Spinal cord (tissue), 10 donors: ENCODE measurements around the gene FERMT3. TPM values are rescaled to one million over a fixed set of nuclear protein-coding genes. Genes with fewer than 3 reads are reported as not detected.

Source experiments
- DNase-seq, 6 donors: peaks; one replicate each; pipeline versions ENCODE4 v3.0.0 to v3.0.0-alpha.2; 2013 to 2015; ENCODE audit warnings: low spot score in 6 of 6, low read depth in 4 of 6
- H3K27ac ChIP-seq: one replicate; pipeline ENCODE4 v1.5.1; 2013; ENCODE audit warnings: low read depth, low read length, control low read depth
- H3K27me3 ChIP-seq: one replicate; pipeline ENCODE4 v1.6.1; 2013; ENCODE audit warnings: low read length; ENCODE audit not compliant: control insufficient read depth, insufficient read depth
- H3K36me3 ChIP-seq: one replicate; pipeline ENCODE4 v1.6.1; 2013; ENCODE audit warnings: low read length; ENCODE audit not compliant: control insufficient read depth, insufficient read depth
- H3K4me1 ChIP-seq: one replicate; pipeline ENCODE4 v1.6.1; 2013; ENCODE audit warnings: low read length; ENCODE audit not compliant: control insufficient read depth, insufficient read depth
- H3K4me3 ChIP-seq: one replicate; pipeline ENCODE4 v1.5.1; 2013; ENCODE audit warnings: low read depth, low read length, control low read depth
- H3K9me3 ChIP-seq: one replicate; pipeline ENCODE4 v1.6.1; 2013; ENCODE audit warnings: low read length; ENCODE audit not compliant: control insufficient read depth, insufficient read depth
- WGBS: methylation state at CpG from one replicate; pipeline ENCODE4 v1.1.5; 2013; ENCODE audit warnings: missing lambda C conversion rate; ENCODE audit not compliant: insufficient coverage; 5-methylcytosine and 5-hydroxymethylcytosine counted together
- polyA plus RNA-seq, 2 donors: library from polyadenylated mRNA; unstranded; fragments of 120-200 nt; gene quantifications; one replicate each; pipeline ENCODE4 v1.2.1, GENCODE V29; 2013; ENCODE audit not compliant: insufficient read length in 2 of 2
- total RNA-seq, 2 donors: library from RNA; depleted of rRNA in 1 of 2; stranded (reverse); fragments of 120-200 nt in 1 of 2; fragments of >200 nt in 1 of 2; gene quantifications; one replicate each; pipeline versions ENCODE4 v1.2.3 to v1.2.4, GENCODE V29; 2013 to 2014
- donor health status: healthy.

The FERMT3 gene
- total and polyA plus RNA-seq, 4 donors: 5.1 to 8.2 (median 5.9) TPM

DNA sequence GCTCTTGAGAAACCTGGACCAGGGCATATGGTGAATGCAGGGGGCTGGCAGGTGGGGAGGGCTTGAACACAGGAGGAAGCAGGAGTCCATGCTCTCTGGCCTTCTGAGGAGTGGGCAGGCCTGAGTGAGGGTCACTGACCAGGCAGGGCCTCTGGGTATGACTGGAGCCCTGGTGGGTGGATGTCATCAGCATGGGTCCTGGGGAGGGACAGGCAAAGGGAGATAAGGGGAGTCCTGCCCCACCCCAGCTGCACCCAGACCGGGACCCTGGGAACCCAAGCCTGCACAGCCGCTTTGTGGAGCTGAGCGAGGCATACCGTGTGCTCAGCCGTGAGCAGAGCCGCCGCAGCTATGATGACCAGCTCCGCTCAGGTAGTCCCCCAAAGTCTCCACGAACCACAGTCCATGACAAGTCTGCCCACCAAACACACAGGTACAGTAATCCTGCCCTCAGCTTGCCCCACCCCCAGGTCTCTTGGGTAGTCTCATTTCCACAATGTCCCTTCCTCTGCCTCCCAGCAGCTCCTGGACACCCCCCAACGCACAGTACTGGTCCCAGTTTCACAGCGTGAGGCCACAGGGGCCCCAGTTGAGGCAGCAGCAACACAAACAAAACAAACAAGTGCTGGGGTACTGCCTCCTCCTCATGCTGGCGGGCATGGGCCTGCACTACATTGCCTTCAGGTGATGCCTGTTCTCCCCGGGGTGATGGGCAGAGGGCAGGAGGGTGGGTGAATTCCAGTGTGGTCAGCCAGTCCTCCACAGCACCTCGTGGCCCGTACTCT, 25.9 kb downstream of the FERMT3 start:
- no peak for DNase-seq
- WGBS: 84% methylated on average over 15 of the region's 15 CpGs
- Histone ChIP-seq H3K4me3 (no peak overlapping the region), H3K9me3 (no peaks in the 10 kb centered on the region), H3K27me3 (no peaks in the 10 kb centered on the region), H3K4me1 (peaks cover 64% of the 10 kb centered on the region), H3K36me3 (peaks cover 29% of the 10 kb centered on the region), H3K27ac (no peak overlapping the region)

DNA sequence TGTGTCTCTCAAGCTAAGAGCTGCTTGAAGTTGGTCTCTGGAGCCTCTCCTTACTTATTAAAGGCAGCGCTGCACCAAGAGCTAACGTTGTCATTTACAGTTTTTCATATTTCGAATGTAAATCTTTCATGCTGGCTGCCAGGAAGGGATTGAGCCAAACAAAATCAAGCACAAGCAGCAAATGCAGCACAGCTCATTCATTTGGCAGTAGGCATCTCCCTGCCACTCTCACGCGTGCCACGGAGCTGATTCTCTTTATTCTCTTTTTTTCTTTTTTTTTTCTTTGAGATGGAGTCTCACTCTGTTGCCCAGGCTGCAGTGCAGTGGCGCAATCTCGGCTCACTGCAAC, 26.4 kb downstream of the FERMT3 start:
- 74% methylated on average over 6 of the region's 8 CpGs for WGBS
- Histone ChIP-seq H3K9me3 (no peaks in the 10 kb centered on the region), H3K4me1 (peaks cover 61% of the 10 kb centered on the region), H3K27ac (no peak overlapping the region), H3K4me3 (no peak overlapping the region), H3K36me3 (peaks cover 34% of the 10 kb centered on the region), H3K27me3 (no peaks in the 10 kb centered on the region)
- DNase-seq: peak in 2 of 6 donors; percentile 20 to 84

DNA sequence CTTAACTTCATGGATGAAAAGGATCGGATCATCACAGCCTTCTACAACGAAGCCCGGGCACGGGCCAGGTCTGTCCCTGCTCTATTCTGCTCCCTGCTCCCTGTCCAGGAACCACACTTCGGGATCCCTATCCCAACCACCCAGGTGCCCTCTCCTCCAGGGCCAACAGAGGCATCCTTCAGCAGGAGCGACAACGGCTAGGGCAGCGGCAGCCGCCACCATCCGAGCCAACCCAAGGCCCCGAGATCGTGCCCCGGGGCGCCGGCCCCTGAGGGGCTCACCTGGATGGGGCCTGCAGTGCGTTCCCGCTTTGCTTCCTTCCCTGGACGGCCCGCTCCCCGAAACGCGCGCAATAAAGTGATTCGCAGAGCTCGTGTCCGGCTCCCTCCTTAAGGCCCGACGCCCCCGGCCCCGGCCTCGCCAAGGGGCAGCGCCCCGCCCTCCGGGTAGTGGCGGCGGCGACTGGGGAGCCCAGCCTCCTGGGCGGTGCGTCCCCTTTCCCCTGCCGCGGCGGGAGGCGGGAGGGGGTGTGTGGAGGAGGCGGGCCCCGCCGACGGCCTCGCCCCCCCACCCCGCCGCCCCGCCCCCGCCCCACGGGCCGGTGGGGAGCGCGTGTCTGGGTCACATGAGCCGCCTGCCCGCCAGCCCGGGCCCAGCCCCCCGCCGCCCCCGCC, 27.5 kb downstream of the FERMT3 start, which contains the start of gene VEGFB:
Gene VEGFB (plus strand): TSS at position 672 of the 674 bp plus-strand sequence. CDS start 250 bp downstream, outside the sequence.
- peaks cover 56% of the 10 kb centered on the region for H3K4me1 ChIP-seq
- peaks cover 43% of the 10 kb centered on the region for H3K36me3 ChIP-seq
- DNase-seq: peak in 2 of 6 donors; percentile 78 to 85
- H3K27me3 ChIP-seq: no peaks in the 10 kb centered on the region
- H3K27ac ChIP-seq: peak within 1 kb of the TSS; percentile 79
- WGBS: 2% methylated on average over 57 of the region's 62 CpGs
- H3K9me3 ChIP-seq: no peaks in the 10 kb centered on the region
- peak within 1 kb of the TSS; percentile 69 for H3K4me3 ChIP-seq

DNA sequence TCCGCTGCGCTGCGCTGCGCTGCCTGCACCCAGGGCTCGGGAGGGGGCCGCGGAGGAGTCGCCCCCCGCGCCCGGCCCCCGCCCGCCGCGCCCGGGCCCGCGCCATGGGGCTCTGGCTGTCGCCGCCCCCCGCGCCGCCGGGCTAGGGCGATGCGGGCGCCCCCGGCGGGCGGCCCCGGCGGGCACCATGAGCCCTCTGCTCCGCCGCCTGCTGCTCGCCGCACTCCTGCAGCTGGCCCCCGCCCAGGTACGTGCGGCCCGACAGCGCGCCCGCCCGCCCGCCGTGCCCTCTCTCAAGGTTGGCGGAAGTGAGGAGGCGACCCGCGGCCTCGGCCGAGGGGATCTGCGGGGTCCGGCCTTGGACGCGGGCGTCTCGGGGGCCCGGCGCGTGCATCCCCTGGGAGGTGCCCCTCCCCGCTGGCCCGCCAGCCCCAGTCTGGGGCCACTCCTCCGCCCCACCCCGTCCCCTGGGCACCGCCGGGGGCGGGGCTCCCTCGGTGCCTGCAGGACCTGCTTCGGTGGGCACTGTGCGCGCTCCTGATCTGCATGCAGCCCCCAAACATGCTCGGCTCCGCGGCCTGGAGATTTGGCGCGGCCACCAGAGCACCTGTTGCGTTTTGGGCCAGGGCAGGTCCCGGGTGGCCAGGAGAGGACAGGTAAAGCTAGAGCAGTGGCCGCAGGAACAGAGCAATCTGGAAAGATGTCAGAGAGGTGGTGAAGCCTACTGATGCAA, 28.3 kb downstream of the FERMT3 start:
- WGBS: 1% methylated on average over 80 of the region's 80 CpGs
- peak overlapping the region; percentile 48 for H3K4me3 ChIP-seq
- no peaks in the 10 kb centered on the region for H3K27me3 ChIP-seq
- peak overlapping the region; percentile 61 for H3K27ac ChIP-seq
- DNase-seq: peak in 2 of 6 donors; percentile 53 to 64
- peaks cover 49% of the 10 kb centered on the region for H3K4me1 ChIP-seq
- H3K9me3 ChIP-seq: no peaks in the 10 kb centered on the region
- peaks cover 41% of the 10 kb centered on the region for H3K36me3 ChIP-seq

DNA sequence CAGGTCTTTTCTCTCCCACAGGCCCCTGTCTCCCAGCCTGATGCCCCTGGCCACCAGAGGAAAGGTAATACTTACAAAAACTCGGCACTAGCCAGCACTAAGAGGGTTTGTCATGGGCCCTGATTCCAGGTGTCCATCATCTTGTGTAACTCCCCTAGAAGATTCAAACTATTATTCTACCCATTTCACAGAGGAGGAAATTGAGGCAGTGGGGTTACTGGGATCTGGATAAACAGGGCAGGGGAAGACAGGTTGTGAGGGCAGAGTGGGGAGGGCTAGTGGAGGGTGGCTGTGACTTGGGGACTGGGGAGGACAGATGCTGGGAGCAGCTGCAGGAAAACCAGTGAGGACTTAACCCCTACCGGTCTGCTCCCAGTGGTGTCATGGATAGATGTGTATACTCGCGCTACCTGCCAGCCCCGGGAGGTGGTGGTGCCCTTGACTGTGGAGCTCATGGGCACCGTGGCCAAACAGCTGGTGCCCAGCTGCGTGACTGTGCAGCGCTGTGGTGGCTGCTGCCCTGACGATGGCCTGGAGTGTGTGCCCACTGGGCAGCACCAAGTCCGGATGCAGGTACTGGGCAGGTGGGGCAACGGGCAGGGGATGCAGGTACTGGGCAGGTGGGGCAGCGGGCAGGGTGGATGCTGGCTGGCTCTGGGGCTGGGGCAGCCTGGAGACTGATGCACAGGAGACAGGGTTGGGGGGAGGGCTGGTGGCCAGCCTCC, 29.1 kb downstream of the FERMT3 start:
- no peak overlapping the region for H3K27ac ChIP-seq

DNA sequence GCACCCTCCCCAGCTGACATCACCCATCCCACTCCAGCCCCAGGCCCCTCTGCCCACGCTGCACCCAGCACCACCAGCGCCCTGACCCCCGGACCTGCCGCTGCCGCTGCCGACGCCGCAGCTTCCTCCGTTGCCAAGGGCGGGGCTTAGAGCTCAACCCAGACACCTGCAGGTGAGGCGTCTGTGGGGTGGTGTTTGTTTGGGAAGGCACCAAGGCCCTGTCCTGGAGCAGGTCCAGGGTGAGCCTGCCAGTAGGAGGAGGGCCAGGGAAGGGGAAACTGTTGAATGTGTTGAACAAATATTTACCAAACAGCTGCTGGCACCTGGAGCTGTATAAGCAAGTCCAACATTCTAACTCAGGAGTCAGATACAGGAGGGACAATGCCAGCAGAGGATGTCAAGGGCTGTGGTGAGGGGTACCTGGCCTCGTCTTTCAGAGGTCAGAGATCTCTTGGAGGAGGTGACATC, 31.0 kb downstream of the FERMT3 start:
- Histone ChIP-seq H3K4me3 (no peak overlapping the region), H3K27ac (no peak overlapping the region), H3K9me3 (no peaks in the 10 kb centered on the region), H3K27me3 (no peaks in the 10 kb centered on the region), H3K36me3 (peaks cover 41% of the 10 kb centered on the region), H3K4me1 (peaks cover 47% of the 10 kb centered on the region)
- DNase-seq: no peak
- WGBS: 72% methylated on average over 12 of the region's 12 CpGs

More for the DNA sequence above, 29.1 kb downstream of the FERMT3 start:
- WGBS: 90% methylated on average over 10 of the region's 12 CpGs
- Histone ChIP-seq H3K4me1 (peaks cover 52% of the 10 kb centered on the region), H3K4me3 (peak overlapping the region; percentile 48), H3K27me3 (no peaks in the 10 kb centered on the region), H3K9me3 (no peaks in the 10 kb centered on the region), H3K36me3 (peaks cover 41% of the 10 kb centered on the region)
- no peak for DNase-seq

DNA sequence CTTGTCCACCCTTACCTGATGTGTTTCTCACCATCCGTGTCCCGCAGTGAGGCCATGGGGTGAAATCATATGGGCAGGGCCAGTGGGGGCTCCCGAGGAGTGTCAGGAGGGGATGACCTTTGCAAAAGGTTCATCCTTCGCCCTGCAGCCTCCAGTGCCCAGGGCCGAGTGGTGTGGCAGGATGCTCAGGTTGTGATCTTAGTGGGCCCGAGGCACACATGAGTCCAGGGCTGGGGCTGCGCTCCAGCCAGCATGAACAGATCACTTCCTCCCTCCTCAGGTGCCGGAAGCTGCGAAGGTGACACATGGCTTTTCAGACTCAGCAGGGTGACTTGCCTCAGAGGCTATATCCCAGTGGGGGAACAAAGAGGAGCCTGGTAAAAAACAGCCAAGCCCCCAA, 31.6 kb downstream of the FERMT3 start:
- H3K27ac ChIP-seq: no peak overlapping the region
- H3K27me3 ChIP-seq: no peaks in the 10 kb centered on the region
- H3K4me1 ChIP-seq: peaks cover 49% of the 10 kb centered on the region

DNA sequence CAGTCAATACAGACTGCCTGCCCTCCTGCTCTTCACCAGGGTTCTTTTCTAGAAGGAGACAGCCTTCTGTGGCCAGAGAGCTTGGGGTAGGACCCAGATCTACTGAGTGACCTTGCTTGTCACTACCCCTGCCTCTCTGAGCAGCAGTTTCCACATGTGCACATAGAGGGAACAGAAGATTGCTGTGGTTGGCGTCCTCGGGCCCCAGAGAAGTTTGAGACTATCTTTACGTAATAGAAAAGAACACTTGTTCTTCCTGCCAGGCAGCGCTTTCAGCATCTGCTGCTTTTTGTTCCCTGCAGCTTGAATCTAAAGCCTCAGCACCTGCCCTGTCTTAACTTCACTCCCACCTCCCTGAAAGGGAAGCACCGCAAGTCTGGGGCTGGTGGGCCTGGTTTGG, 32.5 kb downstream of the FERMT3 start:
- WGBS: 78% methylated on average over 1 of the region's 5 CpGs
- Histone ChIP-seq H3K27me3 (no peaks in the 10 kb centered on the region), H3K4me1 (peaks cover 49% of the 10 kb centered on the region), H3K36me3 (peaks cover 55% of the 10 kb centered on the region), H3K4me3 (no peak overlapping the region), H3K9me3 (no peaks in the 10 kb centered on the region), H3K27ac (no peak overlapping the region)
- DNase-seq: no peak

More for the DNA sequence above, 31.6 kb downstream of the FERMT3 start:
- Histone ChIP-seq H3K36me3 (peaks cover 46% of the 10 kb centered on the region), H3K9me3 (no peaks in the 10 kb centered on the region), H3K4me3 (no peak overlapping the region)
- 97% methylated on average over 6 of the region's 9 CpGs for WGBS
- no peak for DNase-seq
